Osteocyte (in vitro differentiated cells): Measurements from ENCODE around the gene ANKRD13D. TPM values are rescaled to one million over a fixed set of nuclear protein-coding genes. Genes with fewer than 3 reads are reported as not detected.
"Not testable (repeated sequence)": the region's sequence is repeated elsewhere in the genome, so short reads cannot be mapped to it uniquely, and the experiment has no call there.

Experiments
- DNase-seq: peaks from one replicate; pipeline ENCODE4 v3.0.0; 2021; ENCODE audit warnings: mixed read lengths; ENCODE audit not compliant: unreplicated experiment; ENCODE audit errors: extremely low spot score
- H3K27ac Mint-ChIP-seq: one replicate; pipeline ENCODE4 v1.8.0; 2021; ENCODE audit warnings: mild to moderate bottlenecking, mixed read lengths; ENCODE audit not compliant: unreplicated experiment
- H3K27me3 Mint-ChIP-seq: one replicate; pipeline ENCODE4 v1.8.0; 2021; ENCODE audit warnings: mixed read lengths; ENCODE audit not compliant: unreplicated experiment
- H3K36me3 Mint-ChIP-seq: one replicate; pipeline ENCODE4 v1.8.0; 2021; ENCODE audit warnings: mixed read lengths; ENCODE audit not compliant: unreplicated experiment
- H3K4me1 Mint-ChIP-seq: one replicate; pipeline ENCODE4 v1.8.0; 2021; ENCODE audit warnings: mixed read lengths; ENCODE audit not compliant: unreplicated experiment
- H3K4me3 Mint-ChIP-seq: one replicate; pipeline ENCODE4 v1.8.0; 2021; ENCODE audit warnings: mild to moderate bottlenecking, moderate library complexity, mixed read lengths; ENCODE audit not compliant: unreplicated experiment
- H3K9me3 Mint-ChIP-seq: one replicate; pipeline ENCODE4 v1.8.0; 2021; ENCODE audit warnings: mixed read lengths; ENCODE audit not compliant: unreplicated experiment
- total RNA-seq: library from RNA; stranded (reverse); gene quantifications from 2 replicates; pipeline ENCODE4 v1.2.1, GENCODE V29; 2021
- TF ChIP-seq, protein P1 (sequence below): fragments of 200-600 bp; sonication (generic); IDR thresholded peaks from 2 replicates; pipeline ENCODE4 v1.5.0; 2021; ENCODE audit warnings: antibody characterized with exemption, mild to moderate bottlenecking, moderate library complexity

Gene ANKRD13D
- total RNA-seq, 1 donor from 2014 or later, result 56.2 TPM

- Mint-ChIP-seq H3K27ac (no peak overlapping the region), H3K36me3 (peaks cover 41% of the 10 kb centered on the region), H3K9me3 (no peaks in the 10 kb centered on the region), H3K4me1 (peaks cover 20% of the 10 kb centered on the region), H3K27me3 (no peaks in the 10 kb centered on the region), H3K4me3 (no peak overlapping the region)
- no peak for DNase-seq
- TF ChIP-seq, protein P1, sequence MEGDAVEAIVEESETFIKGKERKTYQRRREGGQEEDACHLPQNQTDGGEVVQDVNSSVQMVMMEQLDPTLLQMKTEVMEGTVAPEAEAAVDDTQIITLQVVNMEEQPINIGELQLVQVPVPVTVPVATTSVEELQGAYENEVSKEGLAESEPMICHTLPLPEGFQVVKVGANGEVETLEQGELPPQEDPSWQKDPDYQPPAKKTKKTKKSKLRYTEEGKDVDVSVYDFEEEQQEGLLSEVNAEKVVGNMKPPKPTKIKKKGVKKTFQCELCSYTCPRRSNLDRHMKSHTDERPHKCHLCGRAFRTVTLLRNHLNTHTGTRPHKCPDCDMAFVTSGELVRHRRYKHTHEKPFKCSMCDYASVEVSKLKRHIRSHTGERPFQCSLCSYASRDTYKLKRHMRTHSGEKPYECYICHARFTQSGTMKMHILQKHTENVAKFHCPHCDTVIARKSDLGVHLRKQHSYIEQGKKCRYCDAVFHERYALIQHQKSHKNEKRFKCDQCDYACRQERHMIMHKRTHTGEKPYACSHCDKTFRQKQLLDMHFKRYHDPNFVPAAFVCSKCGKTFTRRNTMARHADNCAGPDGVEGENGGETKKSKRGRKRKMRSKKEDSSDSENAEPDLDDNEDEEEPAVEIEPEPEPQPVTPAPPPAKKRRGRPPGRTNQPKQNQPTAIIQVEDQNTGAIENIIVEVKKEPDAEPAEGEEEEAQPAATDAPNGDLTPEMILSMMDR, result no peak
Observed at GRCh38 chr11:67256477-67257135, 32.5 kb upstream of the ANKRD13D start.

- Mint-ChIP-seq H3K9me3 (no peaks in the 10 kb centered on the region), H3K4me3 (no peak overlapping the region), H3K27ac (no peak overlapping the region), H3K27me3 (no peaks in the 10 kb centered on the region), H3K36me3 (peaks cover 12% of the 10 kb centered on the region), H3K4me1 (peaks cover 14% of the 10 kb centered on the region)
- TF ChIP-seq, protein P1, result no peak
- DNase-seq, result no peak
Observed at GRCh38 chr11:67260406-67260805, 28.7 kb upstream of the ANKRD13D start.

GRCh38 chr11:67260885-67261639 is 28.0 kb upstream of the ANKRD13D start:
- H3K27me3 Mint-ChIP-seq, H3K36me3 Mint-ChIP-seq, H3K9me3 Mint-ChIP-seq: not testable (repeated sequence)
- peak overlapping the region; percentile 7 for H3K27ac Mint-ChIP-seq
- H3K4me3 Mint-ChIP-seq, result peak overlapping the region; percentile 66
- peaks cover 20% of the 10 kb centered on the region for H3K4me1 Mint-ChIP-seq
- peak; percentile 91 for DNase-seq

- Mint-ChIP-seq H3K4me3 (peak overlapping the region; percentile 66), H3K27ac (no peak overlapping the region), H3K9me3 (no peaks in the 10 kb centered on the region), H3K27me3 (no peaks in the 10 kb centered on the region), H3K36me3 (peaks cover 7% of the 10 kb centered on the region), H3K4me1 (peaks cover 21% of the 10 kb centered on the region)
- TF ChIP-seq, protein P1, result peak; percentile 50
- DNase-seq, result no peak
Observed at GRCh38 chr11:67261640-67261945, 27.5 kb upstream of the ANKRD13D start.

GRCh38 chr11:67261946-67262681 is 27.0 kb upstream of the ANKRD13D start:
- peaks cover 2% of the 10 kb centered on the region for H3K36me3 Mint-ChIP-seq
- peaks cover 21% of the 10 kb centered on the region for H3K4me1 Mint-ChIP-seq
- H3K4me3 Mint-ChIP-seq, result peak overlapping the region; percentile 67
- no peaks in the 10 kb centered on the region for H3K9me3 Mint-ChIP-seq
- TF ChIP-seq, protein P1, result no peak
- H3K27me3 Mint-ChIP-seq, result no peaks in the 10 kb centered on the region
- DNase-seq, result no peak
- peak overlapping the region; percentile 67 for H3K27ac Mint-ChIP-seq
